ENCODE data around the gene DDX42. TPM values are rescaled to one million over a fixed set of nuclear protein-coding genes. Genes with fewer than 3 reads are reported as not detected.

Gene DDX42
- total and polyA plus RNA-seq, 2 donors from 2014 or later, result 38.6 to 104 TPM

DNA sequence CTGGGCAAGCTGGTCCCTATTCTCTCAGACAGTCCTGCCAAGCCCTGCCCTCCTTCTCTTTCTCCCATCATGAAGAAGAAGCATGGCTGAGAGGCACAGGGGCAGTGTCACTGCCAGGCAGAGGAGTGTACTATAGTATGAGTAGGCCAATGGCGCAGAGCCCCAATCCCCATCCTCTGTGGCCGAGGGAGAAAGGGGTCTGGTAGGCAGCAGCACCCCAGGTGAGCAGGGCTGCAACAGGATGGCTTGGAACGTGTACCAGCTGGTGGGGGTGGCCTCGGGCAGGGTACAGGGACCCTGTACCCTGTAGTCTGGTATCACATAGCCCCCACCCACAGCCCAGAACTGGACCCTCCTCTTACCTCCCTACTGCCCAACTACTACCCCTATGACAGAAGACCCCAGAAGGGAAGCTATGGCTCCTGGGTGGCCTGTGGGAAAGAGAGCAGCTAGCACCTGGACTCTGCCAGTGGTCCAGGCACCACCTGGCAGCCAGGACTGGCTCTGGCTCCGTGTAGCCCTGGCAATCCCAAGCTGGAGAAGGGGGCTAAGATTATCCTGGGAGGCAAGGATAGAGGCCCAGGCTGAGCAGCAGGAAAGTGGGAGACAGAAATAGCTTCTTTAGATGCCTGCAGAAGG lies 64.1 kb downstream of the DDX42 start:
- Histone ChIP-seq H3K9ac (ENCODE audit: low read length in 3 of 3) (peak overlapping the region in 1 of 3 donors; percentile 1), H3K4me3 (ENCODE audit: low read length in 3 of 3) (no peak overlapping the region), H3K36me3 (ENCODE audit: control insufficient read depth in 2 of 3, insufficient read depth in 3 of 3, low read length in 3 of 3) (peaks cover 0 to 24% (median 18%) of the 10 kb centered on the region in 3 donors), H3K9me3 (ENCODE audit: control insufficient read depth in 2 of 3, insufficient read depth in 1 of 3, low read length in 3 of 3) (no peaks in the 10 kb centered on the region), H3K4me1 (ENCODE audit: control insufficient read depth in 2 of 3, insufficient read depth in 2 of 3, low read depth in 1 of 3, low read length in 3 of 3) (peaks cover 0 to 32% (median 21%) of the 10 kb centered on the region in 3 donors), H3K27me3 (ENCODE audit: control insufficient read depth, insufficient read depth, low read length) (no peaks in the 10 kb centered on the region), H3K27ac (ENCODE audit: low read depth in 2 of 2, low read length in 2 of 2) (peak overlapping the region in 1 of 2 donors; percentile 20)
- FAIRE-seq, result no peak
- TF ChIP-seq, protein P1, sequence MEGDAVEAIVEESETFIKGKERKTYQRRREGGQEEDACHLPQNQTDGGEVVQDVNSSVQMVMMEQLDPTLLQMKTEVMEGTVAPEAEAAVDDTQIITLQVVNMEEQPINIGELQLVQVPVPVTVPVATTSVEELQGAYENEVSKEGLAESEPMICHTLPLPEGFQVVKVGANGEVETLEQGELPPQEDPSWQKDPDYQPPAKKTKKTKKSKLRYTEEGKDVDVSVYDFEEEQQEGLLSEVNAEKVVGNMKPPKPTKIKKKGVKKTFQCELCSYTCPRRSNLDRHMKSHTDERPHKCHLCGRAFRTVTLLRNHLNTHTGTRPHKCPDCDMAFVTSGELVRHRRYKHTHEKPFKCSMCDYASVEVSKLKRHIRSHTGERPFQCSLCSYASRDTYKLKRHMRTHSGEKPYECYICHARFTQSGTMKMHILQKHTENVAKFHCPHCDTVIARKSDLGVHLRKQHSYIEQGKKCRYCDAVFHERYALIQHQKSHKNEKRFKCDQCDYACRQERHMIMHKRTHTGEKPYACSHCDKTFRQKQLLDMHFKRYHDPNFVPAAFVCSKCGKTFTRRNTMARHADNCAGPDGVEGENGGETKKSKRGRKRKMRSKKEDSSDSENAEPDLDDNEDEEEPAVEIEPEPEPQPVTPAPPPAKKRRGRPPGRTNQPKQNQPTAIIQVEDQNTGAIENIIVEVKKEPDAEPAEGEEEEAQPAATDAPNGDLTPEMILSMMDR (IDR thresholded peaks at IDR 0.05; ENCODE audit: borderline replicate concordance, extremely low read depth, insufficient read depth), result no peak
- intact Hi-C loops (cut with DNase I), result no loop called here
- peak in 1 of 5 donors; percentile 69 for DNase-seq

DNA sequence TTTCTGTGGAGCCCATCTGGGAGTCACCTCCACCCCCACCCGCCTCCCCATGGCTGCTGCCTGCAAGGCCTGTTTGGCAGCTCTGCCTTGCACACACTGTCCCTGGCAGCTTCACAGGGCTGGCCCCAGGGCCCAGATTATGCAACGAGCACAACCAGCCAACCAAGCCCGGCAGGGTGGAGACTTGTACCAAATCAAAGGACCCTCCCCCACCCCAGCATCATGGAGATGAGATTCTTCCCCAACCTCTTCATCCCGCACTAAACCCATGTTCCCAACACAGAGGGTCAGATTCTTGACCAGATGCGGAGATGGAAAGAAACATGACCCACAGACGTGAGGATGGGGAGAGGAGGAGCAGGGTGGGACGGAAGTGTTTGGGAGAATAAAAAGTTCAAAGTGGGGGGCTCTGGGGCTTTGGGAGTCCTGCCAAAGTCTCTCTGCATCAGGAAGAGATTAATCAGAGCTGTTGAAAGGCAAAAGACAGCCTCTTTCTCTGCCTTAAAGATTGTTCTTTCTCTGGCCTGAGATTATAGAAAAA lies 64.7 kb downstream of the DDX42 start:
- Histone ChIP-seq H3K4me3 (ENCODE audit: low read length in 3 of 3) (no peak overlapping the region), H3K9ac (ENCODE audit: low read length in 3 of 3) (peak overlapping the region in 1 of 3 donors; percentile 1)
- DNase-seq, result peak in 4 of 5 donors; percentile 42 to 97 (median 66)

DNA sequence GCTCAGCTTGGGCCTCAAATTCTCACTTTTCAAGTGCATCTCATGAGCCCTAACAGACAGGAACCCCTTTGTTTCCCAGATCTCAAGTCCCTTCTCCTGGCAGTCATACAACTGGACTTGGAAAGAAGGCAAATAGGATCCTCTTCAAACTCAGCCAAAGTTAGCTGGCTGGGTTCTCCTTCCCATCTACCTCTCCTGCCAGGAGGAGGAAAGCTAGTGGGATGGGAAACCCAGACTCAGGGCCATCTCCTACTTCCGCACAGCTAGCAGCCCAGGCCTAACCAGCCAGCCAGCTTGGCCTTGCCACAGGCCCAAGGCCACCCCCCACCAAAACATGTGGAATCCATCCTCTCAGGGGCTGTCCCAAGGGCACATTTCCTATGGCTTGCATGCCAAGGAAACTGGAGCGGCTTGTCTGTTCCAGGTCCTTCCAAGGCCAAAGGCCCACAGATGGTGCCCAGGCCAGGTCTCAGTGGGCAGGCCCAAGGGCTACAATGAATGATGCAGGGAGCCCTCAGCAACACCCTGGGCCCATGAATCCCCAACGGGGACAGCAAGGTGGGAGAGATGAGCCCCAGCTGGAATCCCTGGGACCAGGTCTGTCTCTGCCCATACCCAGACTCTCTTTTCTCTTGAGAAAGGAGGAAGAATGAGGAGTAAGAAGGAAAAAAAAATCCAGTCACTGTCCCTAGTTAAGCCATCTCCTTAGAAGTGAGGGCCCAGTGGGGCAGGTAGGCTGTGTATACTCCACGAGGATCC lies 66.8 kb downstream of the DDX42 start:
- FAIRE-seq (no peak), DNase-seq (peak in 1 of 5 donors; percentile 75)
- TF ChIP-seq, protein P1 (IDR thresholded peaks at IDR 0.05; ENCODE audit: borderline replicate concordance, extremely low read depth, insufficient read depth), result no peak
- Histone ChIP-seq H3K4me1 (ENCODE audit: control insufficient read depth in 2 of 3, insufficient read depth in 2 of 3, low read depth in 1 of 3, low read length in 3 of 3) (peaks cover 4 to 32% (median 21%) of the 10 kb centered on the region in 3 donors), H3K4me3 (ENCODE audit: low read length in 3 of 3) (peak overlapping the region; percentile 74 to 90 (median 77)), H3K9ac (ENCODE audit: low read length in 3 of 3) (peak overlapping the region in 2 of 3 donors; percentile 76 to 94), H3K27me3 (ENCODE audit: control insufficient read depth, insufficient read depth, low read length) (no peaks in the 10 kb centered on the region), H3K9me3 (ENCODE audit: control insufficient read depth in 2 of 3, insufficient read depth in 1 of 3, low read length in 3 of 3) (no peaks in the 10 kb centered on the region), H3K36me3 (ENCODE audit: control insufficient read depth in 2 of 3, insufficient read depth in 3 of 3, low read length in 3 of 3) (peaks cover 0 to 3% (median 2%) of the 10 kb centered on the region in 3 donors), H3K27ac (ENCODE audit: low read depth in 2 of 2, low read length in 2 of 2) (peak overlapping the region in 1 of 2 donors; percentile 66)
- intact Hi-C loops (cut with DNase I), result no loop called here

More for the DNA sequence above, 64.7 kb downstream of the DDX42 start:
- Histone ChIP-seq H3K4me1 (ENCODE audit: control insufficient read depth in 2 of 3, insufficient read depth in 2 of 3, low read depth in 1 of 3, low read length in 3 of 3) (peaks cover 2 to 32% (median 21%) of the 10 kb centered on the region in 3 donors), H3K9me3 (ENCODE audit: control insufficient read depth in 2 of 3, insufficient read depth in 1 of 3, low read length in 3 of 3) (no peaks in the 10 kb centered on the region), H3K27me3 (ENCODE audit: control insufficient read depth, insufficient read depth, low read length) (no peaks in the 10 kb centered on the region), H3K27ac (ENCODE audit: low read depth in 2 of 2, low read length in 2 of 2) (peak overlapping the region; percentile 3 to 55), H3K36me3 (ENCODE audit: control insufficient read depth in 2 of 3, insufficient read depth in 3 of 3, low read length in 3 of 3) (peaks cover 0 to 19% (median 13%) of the 10 kb centered on the region in 3 donors)
- FAIRE-seq, result no peak
- intact Hi-C loops (cut with DNase I), result no loop called here
- TF ChIP-seq, protein P1 (IDR thresholded peaks at IDR 0.05; ENCODE audit: borderline replicate concordance, extremely low read depth, insufficient read depth), result no peak

All from kidney (tissue), 14 donors.